Heart right ventricle (tissue), 16 donors: ENCODE measurements around the gene ATF3. TPM values are rescaled to one million over a fixed set of nuclear protein-coding genes. Genes with fewer than 3 reads are reported as not detected.

ENCODE experiments used
- ATAC-seq, 8 donors: fragments of 200-7000 bp; cut with Tn5 transposase; one replicate each; pipeline ENCODE4 v1.9.1; 2020; ENCODE audit warnings: mild to moderate bottlenecking in 8 of 8, moderate library complexity in 8 of 8, moderate number of reproducible peaks in 1 of 8
- DNase-seq, 2 donors: peaks; one replicate each; pipeline ENCODE4 v3.0.0-alpha.2; 2020
- H3K27ac ChIP-seq, 10 donors: fragments of 200-600 bp; sonication (generic) in 2 of 10; one replicate each; pipeline versions ENCODE4 v1.5.0 to v1.8.0; 2020 to 2022; ENCODE audit warnings: mild to moderate bottlenecking in 3 of 10
- H3K27me3 ChIP-seq, 7 donors: fragments of 200-600 bp; one replicate each; pipeline ENCODE4 v1.8.0; 2021 to 2022; ENCODE audit warnings: mild to moderate bottlenecking in 2 of 7
- H3K36me3 ChIP-seq, 9 donors: fragments of 200-600 bp; sonication (generic) in 1 of 9; one replicate each; pipeline versions ENCODE4 v1.5.0 to v1.8.0; 2020 to 2022; ENCODE audit warnings: mild to moderate bottlenecking in 2 of 9
- H3K4me1 ChIP-seq, 9 donors: fragments of 200-600 bp; sonication (generic) in 1 of 9; one replicate each; pipeline versions ENCODE4 v1.5.0 to v1.8.0; 2020 to 2022; ENCODE audit warnings: mild to moderate bottlenecking in 4 of 9
- H3K4me3 ChIP-seq, 10 donors: fragments of 200-600 bp; sonication (generic) in 2 of 10; one replicate each; pipeline versions ENCODE4 v1.5.0 to v1.8.0; 2020 to 2022; ENCODE audit warnings: mild to moderate bottlenecking in 7 of 10, moderate library complexity in 2 of 10
- H3K9me3 ChIP-seq, 11 donors: fragments of 200-600 bp in 10 of 11; sonication (generic) in 2 of 11; one replicate each; pipeline versions ENCODE4 v1.5.0 to v1.8.0; 2013 to 2022; ENCODE audit warnings: mild to moderate bottlenecking in 2 of 11, control low read depth in 1 of 11, moderate library complexity in 1 of 11
- WGBS, 2 donors: extraction: QIAGEN DNeasy Blood & Tissue Kit; methylation state at CpG; one replicate each; pipeline ENCODE4 v1.1.7; 2013; ENCODE audit warnings: inconsistent platforms in 1 of 2; 5-methylcytosine and 5-hydroxymethylcytosine counted together
- intact Hi-C, 10 donors: fragments of 100-400 bp; cut with DNase I; formaldehyde crosslinking; loops; one replicate each; pipeline versions ENCODE4 v1.11.1 to v1.14.2; 2022
- polyA plus RNA-seq, 2 donors: library from polyadenylated mRNA; stranded (reverse); fragments of 200-250 nt; gene quantifications; one replicate each; pipeline ENCODE4 v1.2.3, GENCODE V29; 2013
- total RNA-seq, 10 donors: library from RNA; stranded (reverse); fragmentation: NEBNext Ultra II Directional in 3 of 10; extraction: Animal tissue kit (Norgen Biotek cat#: 25700) in 3 of 10; gene quantifications; one replicate each; pipeline versions ENCODE4 v1.2.1 to v1.2.4, GENCODE V29; 2021 to 2023
- TF ChIP-seq, protein P1 (sequence below), 9 donors: fragments of 200-600 bp; sonication (generic) in 2 of 9; IDR thresholded peaks; one replicate each; pipeline versions ENCODE4 v1.5.0 to v1.8.0; 2021 to 2022; ENCODE audit warnings: antibody characterized with exemption in 9 of 9, mild to moderate bottlenecking in 5 of 9, moderate library complexity in 1 of 9
- donor health status: Arrhythmogenic right ventricular cardiomyopathy.
- donor health status: ischemic (EF 13 %, LVEDD 7.1; RV severe dilation, severe dysfunction).
- donor health status: healthy with polysubstance abuse.
- donor health status: DM: no; HTN: yes; CAD: no.
- donor health status: DM: no; HTN: no; CAD: no.
- donor health status: ischemic (EF 25% LVEDD 6.9; RV normal size, moderate dysfunction).
- donor health status: ischemic (EF 25% LVEDD 5.7; RV mildly dilated, moderate dysfunction).
- donor health status: healthy.
- donor health status: DM: yes; HTN: yes; CAD: no.
- donor health status: Ischemic cardiomyopathy.
- donor health status: ischemic (EF 35%, LVEDD 5.7; RV mildly dilated, moderate dysfunction).
- donor health status: nonischemic (EF 11% LVEDD 7.7; RV severe dilation, severe dysfunction).
- donor health status: DM: yes; HTN: yes; CAD: no.
- donor health status: PGD.
- donor health status: ischemic (EF 29% LVEDD 5.4; RV normal size, mild dysfunction).
- donor health status: nonischemic (EF 23%, LVEDD 6.1; RV moderate dilation, normal function).

Gene ATF3
- total and polyA plus RNA-seq, 12 donors: 8.4 to 684 (median 25.9) TPM

DNA sequence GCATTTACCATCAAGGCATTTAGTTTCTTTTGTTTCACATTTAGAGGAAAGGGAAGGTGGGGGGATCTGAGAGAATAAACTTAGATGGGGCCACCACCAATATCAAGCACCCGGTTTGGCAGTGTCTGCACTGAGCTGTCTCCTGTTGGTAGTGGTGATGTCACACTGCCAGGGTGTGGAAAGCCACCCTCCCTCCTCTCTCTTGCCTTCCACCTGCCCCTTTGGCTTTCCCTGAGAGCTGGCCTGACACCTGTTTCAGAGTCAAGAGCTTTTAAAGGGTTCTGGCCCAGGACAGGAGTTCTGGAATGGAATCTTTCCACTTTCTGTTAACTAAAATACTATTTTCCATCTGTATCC, 13.4 kb downstream of the ATF3 start:
- TF ChIP-seq, protein P1, sequence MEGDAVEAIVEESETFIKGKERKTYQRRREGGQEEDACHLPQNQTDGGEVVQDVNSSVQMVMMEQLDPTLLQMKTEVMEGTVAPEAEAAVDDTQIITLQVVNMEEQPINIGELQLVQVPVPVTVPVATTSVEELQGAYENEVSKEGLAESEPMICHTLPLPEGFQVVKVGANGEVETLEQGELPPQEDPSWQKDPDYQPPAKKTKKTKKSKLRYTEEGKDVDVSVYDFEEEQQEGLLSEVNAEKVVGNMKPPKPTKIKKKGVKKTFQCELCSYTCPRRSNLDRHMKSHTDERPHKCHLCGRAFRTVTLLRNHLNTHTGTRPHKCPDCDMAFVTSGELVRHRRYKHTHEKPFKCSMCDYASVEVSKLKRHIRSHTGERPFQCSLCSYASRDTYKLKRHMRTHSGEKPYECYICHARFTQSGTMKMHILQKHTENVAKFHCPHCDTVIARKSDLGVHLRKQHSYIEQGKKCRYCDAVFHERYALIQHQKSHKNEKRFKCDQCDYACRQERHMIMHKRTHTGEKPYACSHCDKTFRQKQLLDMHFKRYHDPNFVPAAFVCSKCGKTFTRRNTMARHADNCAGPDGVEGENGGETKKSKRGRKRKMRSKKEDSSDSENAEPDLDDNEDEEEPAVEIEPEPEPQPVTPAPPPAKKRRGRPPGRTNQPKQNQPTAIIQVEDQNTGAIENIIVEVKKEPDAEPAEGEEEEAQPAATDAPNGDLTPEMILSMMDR (IDR thresholded peaks at IDR 0.05): no peak
- intact Hi-C loops: loop anchor here in 2 of 10 donors (10.0 kb wide), 2 partner anchors 137 to 147 kb away; no protein-coding TSS in a partner anchor
- Histone ChIP-seq H3K27me3 (no peaks in the 10 kb centered on the region), H3K4me1 (peaks cover 0 to 4% (median 0%) of the 10 kb centered on the region in 9 donors), H3K4me3 (no peak overlapping the region), H3K27ac (peak overlapping the region in 1 of 10 donors; percentile 6), H3K36me3 (peaks cover 0 to 47% (median 23%) of the 10 kb centered on the region in 9 donors), H3K9me3 (no peaks in the 10 kb centered on the region)
- peak in 1 of 8 donors; percentile 34 for ATAC-seq
- 43 to 53% methylated on average over 1 of the region's 1 CpG for WGBS, 2 donors
- no peak for DNase-seq

DNA sequence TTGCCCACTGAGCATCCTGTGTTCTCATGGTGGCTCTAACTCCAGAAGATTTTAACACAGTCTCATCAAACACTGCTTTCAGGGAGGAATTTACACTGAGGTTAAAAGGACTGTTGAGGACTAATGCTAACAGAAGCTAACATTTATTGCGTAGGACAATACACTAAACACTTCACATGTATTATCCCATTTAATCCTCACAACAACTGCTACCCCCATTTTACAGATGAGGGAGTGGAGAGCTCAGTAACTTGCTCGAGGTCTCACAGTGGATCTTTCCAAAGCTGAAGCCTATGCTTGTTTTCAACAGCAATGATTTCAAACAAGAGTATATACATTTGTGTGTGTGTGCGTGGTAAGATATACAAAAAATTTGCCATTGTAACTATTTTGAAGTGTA, 13.9 kb downstream of the ATF3 start:
- no peak for ATAC-seq
- 92 to 99% methylated on average over 3 of the region's 3 CpGs for WGBS, 2 donors
- H3K4me3 ChIP-seq: no peak overlapping the region
- peaks cover 0 to 4% (median 0%) of the 10 kb centered on the region in 9 donors for H3K4me1 ChIP-seq
- H3K9me3 ChIP-seq: no peaks in the 10 kb centered on the region
- intact Hi-C loops: loop anchor here in 2 of 10 donors (10.0 kb wide), 2 partner anchors 138 to 148 kb away; no protein-coding TSS in a partner anchor
- no peaks in the 10 kb centered on the region for H3K27me3 ChIP-seq
- H3K36me3 ChIP-seq: peaks cover 0 to 42% (median 22%) of the 10 kb centered on the region in 9 donors
- no peak for DNase-seq
- no peak overlapping the region for H3K27ac ChIP-seq
- TF ChIP-seq, protein P1 (IDR thresholded peaks at IDR 0.05): no peak

DNA sequence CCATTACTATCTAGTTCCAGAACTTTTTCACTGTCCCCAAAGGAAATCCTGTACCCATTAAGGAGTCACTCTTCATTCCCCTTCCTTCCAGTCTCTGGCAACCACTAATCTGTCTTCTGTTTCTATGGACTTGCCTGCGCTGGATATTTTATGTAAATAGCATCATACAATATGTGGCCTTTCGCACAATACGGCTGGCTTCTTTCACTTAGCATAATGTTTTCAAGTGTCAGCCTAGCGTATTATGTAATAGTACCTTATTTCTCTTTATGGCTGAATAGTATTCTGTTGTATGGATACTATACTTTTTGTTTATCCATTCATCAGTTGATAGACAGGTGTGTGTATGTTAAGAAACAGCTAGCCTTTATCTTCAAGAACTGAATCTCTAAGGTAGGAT, 14.3 kb downstream of the ATF3 start:
- ATAC-seq: no peak
- H3K4me3 ChIP-seq: no peak overlapping the region
- no peaks in the 10 kb centered on the region for H3K27me3 ChIP-seq
- intact Hi-C loops: loop anchor here in 2 of 10 donors (10.0 kb wide), 2 partner anchors 138 to 148 kb away; no protein-coding TSS in a partner anchor
- TF ChIP-seq, protein P1 (IDR thresholded peaks at IDR 0.05): no peak
- peaks cover 0 to 4% (median 0%) of the 10 kb centered on the region in 9 donors for H3K4me1 ChIP-seq
- WGBS, 2 donors: 94 to 95% methylated on average over 4 of the region's 4 CpGs
- no peak overlapping the region for H3K27ac ChIP-seq
- no peaks in the 10 kb centered on the region for H3K9me3 ChIP-seq
- no peak for DNase-seq
- peaks cover 0 to 37% (median 20%) of the 10 kb centered on the region in 9 donors for H3K36me3 ChIP-seq

DNA sequence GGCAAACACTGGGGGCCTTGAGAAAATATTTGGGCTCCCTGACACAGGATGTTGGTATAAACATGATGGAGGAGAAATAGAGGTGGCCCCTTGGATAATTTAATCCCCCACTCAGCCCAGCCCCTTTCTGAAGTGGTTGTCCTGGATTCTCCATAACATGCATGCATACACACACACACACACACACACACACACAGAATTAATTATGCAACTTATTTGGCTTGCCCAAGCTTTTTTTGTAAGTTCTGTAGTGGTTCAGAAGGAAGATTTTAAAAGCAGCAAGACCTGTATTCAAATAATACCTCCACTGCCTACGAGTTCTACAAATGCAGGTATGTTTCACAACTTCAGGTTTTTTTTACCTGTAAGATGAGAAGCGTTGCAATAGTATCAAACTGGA, 15.0 kb downstream of the ATF3 start:
- H3K4me1 ChIP-seq: peaks cover 0 to 4% (median 0%) of the 10 kb centered on the region in 9 donors
- TF ChIP-seq, protein P1 (IDR thresholded peaks at IDR 0.05): no peak
- ATAC-seq (no peak), DNase-seq (no peak)
- 92 to 98% methylated on average over 2 of the region's 2 CpGs for WGBS, 2 donors
- peaks cover 0 to 30% (median 14%) of the 10 kb centered on the region in 9 donors for H3K36me3 ChIP-seq
- H3K4me3 ChIP-seq: no peak overlapping the region
- intact Hi-C loops: loop anchor here in 2 of 10 donors (10.0 kb wide), 2 partner anchors 139 to 149 kb away; no protein-coding TSS in a partner anchor
- H3K27ac ChIP-seq: no peak overlapping the region
- no peaks in the 10 kb centered on the region for H3K9me3 ChIP-seq
- H3K27me3 ChIP-seq: no peaks in the 10 kb centered on the region
